Ecto neural progenitor cell (in vitro differentiated cells): Measurements from ENCODE around the gene NOL12.
A peak's percentile ranks its signal among the peaks of the same experiment; 100 is the strongest.
"Not testable (repeated sequence)": the region's sequence is repeated elsewhere in the genome, so short reads cannot be mapped to it uniquely, and the experiment has no call there.

Experiments used
- DNase-seq: peaks from one replicate; pipeline ENCODE4 v3.0.0-alpha.2; 2018; ENCODE audit warnings: low spot score

NOL12 gene

GRCh38 chr22:37713761-37714160, 27.6 kb downstream of the NOL12 start:
- DNase-seq = no peak

GRCh38 chr22:37714634-37715033, 28.5 kb downstream of the NOL12 start:
- DNase-seq = no peak

- no peak for DNase-seq
Observed at GRCh38 chr22:37715760-37716159, 29.6 kb downstream of the NOL12 start.

- no peak for DNase-seq
Observed at GRCh38 chr22:37716708-37717107, 30.6 kb downstream of the NOL12 start.

- not testable (repeated sequence) for DNase-seq
Observed at GRCh38 chr22:37717235-37717634, 31.1 kb downstream of the NOL12 start.

GRCh38 chr22:37717746-37718305, 31.7 kb downstream of the NOL12 start:
- not testable (repeated sequence) for DNase-seq

- no peak for DNase-seq
Observed at GRCh38 chr22:37725551-37726240, 39.6 kb downstream of the NOL12 start.

GRCh38 chr22:37726241-37726887, 40.2 kb downstream of the NOL12 start:
- no peak for DNase-seq

- no peak for DNase-seq
Observed at GRCh38 chr22:37728620-37729019, 42.5 kb downstream of the NOL12 start.

- no peak for DNase-seq
Observed at GRCh38 chr22:37731804-37732471, 45.8 kb downstream of the NOL12 start.

GRCh38 chr22:37732699-37733607, 46.8 kb downstream of the NOL12 start:
- DNase-seq = no peak

GRCh38 chr22:37733625-37734401, 47.7 kb downstream of the NOL12 start:
- no peak for DNase-seq

- DNase-seq = no peak
Observed at GRCh38 chr22:37734402-37734700, 48.2 kb downstream of the NOL12 start.

- peak; percentile 81 for DNase-seq
Observed at GRCh38 chr22:37734964-37735451, 48.9 kb downstream of the NOL12 start.

GRCh38 chr22:37739035-37739434, 52.9 kb downstream of the NOL12 start:
- no peak for DNase-seq

GRCh38 chr22:37739611-37740049, 53.5 kb downstream of the NOL12 start:
- DNase-seq = no peak

- DNase-seq = no peak
Observed at GRCh38 chr22:37740455-37741311, 54.5 kb downstream of the NOL12 start.

GRCh38 chr22:37741312-37741795, 55.2 kb downstream of the NOL12 start:
- DNase-seq = peak; percentile 52

GRCh38 chr22:37742376-37743171, 56.4 kb downstream of the NOL12 start:
- DNase-seq = no peak
